SHP77 treated with DMSO at 0.1 percent for 48 hours (cell line): ENCODE results near the gene ASCL1.

Source experiments
- DNase-seq: peaks from one replicate; lab custom pipeline; 2025; lab: John Stamatoyannopoulos, UW

Gene ASCL1

GRCh38 chr12:102951841-102952240 lies 5.6 kb upstream of the ASCL1 start:
- DNase-seq: peak; percentile 15

- no peak for DNase-seq
Observed at GRCh38 chr12:102953221-102953620, 4.3 kb upstream of the ASCL1 start.

GRCh38 chr12:102954134-102954533 lies 3.3 kb upstream of the ASCL1 start:
- peak; percentile 18 for DNase-seq

GRCh38 chr12:102955926-102956737 lies 1.3 kb upstream of the ASCL1 start:
- DNase-seq: peak; percentile 23

GRCh38 chr12:102956738-102957327 lies 641 bp upstream of the ASCL1 start:
- DNase-seq: no peak

GRCh38 chr12:102958073-102958829 lies 777 bp downstream of the ASCL1 start:
- no peak for DNase-seq

GRCh38 chr12:102958830-102959176 lies 1.3 kb downstream of the ASCL1 start:
- no peak for DNase-seq

- DNase-seq: no peak
Observed at GRCh38 chr12:102959391-102959790, 1.9 kb downstream of the ASCL1 start.

- peak; percentile 71 for DNase-seq
Observed at GRCh38 chr12:102960766-102961465, 3.4 kb downstream of the ASCL1 start.

GRCh38 chr12:102961466-102961855 lies 4.0 kb downstream of the ASCL1 start:
- peak; percentile 88 for DNase-seq

GRCh38 chr12:102962532-102962931 lies 5.1 kb downstream of the ASCL1 start:
- peak; percentile 27 for DNase-seq

- no peak for DNase-seq
Observed at GRCh38 chr12:102962986-102963385, 5.5 kb downstream of the ASCL1 start.

- no peak for DNase-seq
Observed at GRCh38 chr12:102963796-102964195, 6.3 kb downstream of the ASCL1 start.

- DNase-seq: peak; percentile 38
Observed at GRCh38 chr12:102964872-102965271, 7.4 kb downstream of the ASCL1 start.

- no peak for DNase-seq
Observed at GRCh38 chr12:102965281-102966155, 8.0 kb downstream of the ASCL1 start.

- DNase-seq: no peak
Observed at GRCh38 chr12:102966200-102966863, 8.9 kb downstream of the ASCL1 start.

GRCh38 chr12:102970780-102971179 lies 13.3 kb downstream of the ASCL1 start:
- DNase-seq: no peak

GRCh38 chr12:102971227-102971626 lies 13.8 kb downstream of the ASCL1 start:
- DNase-seq: no peak

- DNase-seq: no peak
Observed at GRCh38 chr12:102973583-102973982, 16.1 kb downstream of the ASCL1 start.

GRCh38 chr12:102976609-102977280 lies 19.3 kb downstream of the ASCL1 start:
- DNase-seq: no peak
